ENCODE measurements around the gene PIK3R4. TPM values are rescaled to one million over a fixed set of nuclear protein-coding genes. Genes with fewer than 3 reads are reported as not detected.

The PIK3R4 gene
- total RNA-seq, 1 experiment from 2014 or later, result 45.9 TPM

- Histone ChIP-seq H3K4me3 (ENCODE audit: insufficient read depth, low read depth, low read length) (no peak overlapping the region), H3K36me3 (replicated peaks; ENCODE audit: control insufficient read depth, insufficient read depth, low read length) (no peaks in the 10 kb centered on the region), H3K27me3 (ENCODE audit: control insufficient read depth, insufficient read depth, low read length) (no peaks in the 10 kb centered on the region)
- peak; percentile 39 for DNase-seq
These were observed 13.2 kb upstream of the PIK3R4 start for GRCh38 chr3:130759692-130760338.

- DNase-seq, result no peak
- H3K36me3 ChIP-seq (replicated peaks; ENCODE audit: control insufficient read depth, insufficient read depth, low read length), result no peaks in the 10 kb centered on the region
- no peak overlapping the region for H3K4me3 ChIP-seq (ENCODE audit: insufficient read depth, low read depth, low read length)
- no peaks in the 10 kb centered on the region for H3K27me3 ChIP-seq (ENCODE audit: control insufficient read depth, insufficient read depth, low read length)
These were observed 12.2 kb upstream of the PIK3R4 start for GRCh38 chr3:130758624-130759369.

GRCh38 chr3:130757611-130758150, 11.1 kb upstream of the PIK3R4 start:
- Histone ChIP-seq H3K27me3 (ENCODE audit: control insufficient read depth, insufficient read depth, low read length) (no peaks in the 10 kb centered on the region), H3K36me3 (replicated peaks; ENCODE audit: control insufficient read depth, insufficient read depth, low read length) (no peaks in the 10 kb centered on the region), H3K4me3 (ENCODE audit: insufficient read depth, low read depth, low read length) (no peak overlapping the region)
- no peak for DNase-seq

GRCh38 chr3:130755666-130756065, 9.0 kb upstream of the PIK3R4 start:
- no peaks in the 10 kb centered on the region; the same call in 1 of the 2 replicates for H3K27me3 ChIP-seq (ENCODE audit: control insufficient read depth, insufficient read depth, low read length)
- DNase-seq, result no peak
- no peak overlapping the region for H3K4me3 ChIP-seq (ENCODE audit: insufficient read depth, low read depth, low read length)
- H3K36me3 ChIP-seq (replicated peaks; ENCODE audit: control insufficient read depth, insufficient read depth, low read length), result no peaks in the 10 kb centered on the region

- Histone ChIP-seq H3K4me3 (ENCODE audit: insufficient read depth, low read depth, low read length) (no peak overlapping the region), H3K36me3 (replicated peaks; ENCODE audit: control insufficient read depth, insufficient read depth, low read length) (peaks cover 2% of the 10 kb centered on the region), H3K27me3 (ENCODE audit: control insufficient read depth, insufficient read depth, low read length) (no peaks in the 10 kb centered on the region; the same call in 1 of the 2 replicates)
- no peak for DNase-seq
These were observed 2.4 kb upstream of the PIK3R4 start for GRCh38 chr3:130748981-130749380.

- H3K36me3 ChIP-seq (replicated peaks; ENCODE audit: control insufficient read depth, insufficient read depth, low read length), result peaks cover 2% of the 10 kb centered on the region
- no peaks in the 10 kb centered on the region; the same call in 1 of the 2 replicates for H3K27me3 ChIP-seq (ENCODE audit: control insufficient read depth, insufficient read depth, low read length)
- DNase-seq, result no peak
- H3K4me3 ChIP-seq (ENCODE audit: insufficient read depth, low read depth, low read length), result no peak overlapping the region
These were observed 1.8 kb upstream of the PIK3R4 start for GRCh38 chr3:130748467-130748861.

- DNase-seq, result no peak
- Histone ChIP-seq H3K4me3 (ENCODE audit: insufficient read depth, low read depth, low read length) (no peak overlapping the region), H3K27me3 (ENCODE audit: control insufficient read depth, insufficient read depth, low read length) (no peaks in the 10 kb centered on the region), H3K36me3 (replicated peaks; ENCODE audit: control insufficient read depth, insufficient read depth, low read length) (peaks cover 2% of the 10 kb centered on the region)
These were observed 3.3 kb downstream of the PIK3R4 start for GRCh38 chr3:130743354-130743753.

GRCh38 chr3:130741946-130742610, 4.6 kb downstream of the PIK3R4 start:
- no peak for DNase-seq
- no peaks in the 10 kb centered on the region for H3K27me3 ChIP-seq (ENCODE audit: control insufficient read depth, insufficient read depth, low read length)
- H3K36me3 ChIP-seq (replicated peaks; ENCODE audit: control insufficient read depth, insufficient read depth, low read length), result peaks cover 2% of the 10 kb centered on the region
- no peak overlapping the region for H3K4me3 ChIP-seq (ENCODE audit: insufficient read depth, low read depth, low read length)

GRCh38 chr3:130739848-130740247, 6.8 kb downstream of the PIK3R4 start:
- Histone ChIP-seq H3K27me3 (ENCODE audit: control insufficient read depth, insufficient read depth, low read length) (no peaks in the 10 kb centered on the region), H3K36me3 (replicated peaks; ENCODE audit: control insufficient read depth, insufficient read depth, low read length) (peaks cover 2% of the 10 kb centered on the region), H3K4me3 (ENCODE audit: insufficient read depth, low read depth, low read length) (no peak overlapping the region)
- no peak for DNase-seq

- Histone ChIP-seq H3K4me3 (ENCODE audit: insufficient read depth, low read depth, low read length) (no peak overlapping the region), H3K36me3 (replicated peaks; ENCODE audit: control insufficient read depth, insufficient read depth, low read length) (peaks cover 3% of the 10 kb centered on the region), H3K27me3 (ENCODE audit: control insufficient read depth, insufficient read depth, low read length) (no peaks in the 10 kb centered on the region)
- DNase-seq, result no peak
These were observed 8.4 kb downstream of the PIK3R4 start for GRCh38 chr3:130738241-130738640.

GRCh38 chr3:130737622-130738021, 9.0 kb downstream of the PIK3R4 start:
- no peak for DNase-seq
- no peaks in the 10 kb centered on the region for H3K27me3 ChIP-seq (ENCODE audit: control insufficient read depth, insufficient read depth, low read length)
- H3K4me3 ChIP-seq (ENCODE audit: insufficient read depth, low read depth, low read length), result no peak overlapping the region
- peaks cover 3% of the 10 kb centered on the region for H3K36me3 ChIP-seq (replicated peaks; ENCODE audit: control insufficient read depth, insufficient read depth, low read length)

GRCh38 chr3:130733236-130733875, 13.3 kb downstream of the PIK3R4 start:
- H3K36me3 ChIP-seq (replicated peaks; ENCODE audit: control insufficient read depth, insufficient read depth, low read length), result peaks cover 3% of the 10 kb centered on the region
- H3K27me3 ChIP-seq (ENCODE audit: control insufficient read depth, insufficient read depth, low read length), result no peaks in the 10 kb centered on the region
- H3K4me3 ChIP-seq (ENCODE audit: insufficient read depth, low read depth, low read length), result no peak overlapping the region
- DNase-seq, result no peak

- Histone ChIP-seq H3K27me3 (ENCODE audit: control insufficient read depth, insufficient read depth, low read length) (no peaks in the 10 kb centered on the region), H3K4me3 (ENCODE audit: insufficient read depth, low read depth, low read length) (no peak overlapping the region), H3K36me3 (replicated peaks; ENCODE audit: control insufficient read depth, insufficient read depth, low read length) (peaks cover 3% of the 10 kb centered on the region)
- DNase-seq, result no peak
These were observed 14.1 kb downstream of the PIK3R4 start for GRCh38 chr3:130732501-130732900.

GRCh38 chr3:130731817-130732216, 14.8 kb downstream of the PIK3R4 start:
- Histone ChIP-seq H3K36me3 (replicated peaks; ENCODE audit: control insufficient read depth, insufficient read depth, low read length) (peaks cover 3% of the 10 kb centered on the region), H3K4me3 (ENCODE audit: insufficient read depth, low read depth, low read length) (no peak overlapping the region)
- no peak for DNase-seq

More at GRCh38 chr3:130731817-130732216, 14.8 kb downstream of the PIK3R4 start:
- H3K27me3 ChIP-seq (ENCODE audit: control insufficient read depth, insufficient read depth, low read length), result no peaks in the 10 kb centered on the region

Measured in H7 (cell line).